GM19397 (cell line): ENCODE data around the gene FBXL7.

Source experiments
- ATAC-seq: cut with Tn5 transposase; IDR thresholded peaks from one replicate; pipeline ENCODE4 v1.9.1; 2021; ENCODE audit warnings: mild to moderate bottlenecking, moderate library complexity; ENCODE audit not compliant: unreplicated experiment

Gene FBXL7

GRCh38 chr5:15499528-15500324, at the start of gene FBXL7:
Gene FBXL7 (plus strand): TSS chr5:15500180.
- no peak for ATAC-seq

- no peak for ATAC-seq
Observed at GRCh38 chr5:15450473-15450872, 49.5 kb upstream of the FBXL7 start.

GRCh38 chr5:15450949-15451348, 49.0 kb upstream of the FBXL7 start:
- ATAC-seq: no peak

- ATAC-seq: no peak
Observed at GRCh38 chr5:15452030-15452429, 48.0 kb upstream of the FBXL7 start.

GRCh38 chr5:15452781-15453180, 47.2 kb upstream of the FBXL7 start:
- no peak for ATAC-seq

- no peak for ATAC-seq
Observed at GRCh38 chr5:15459200-15459599, 40.8 kb upstream of the FBXL7 start.

- ATAC-seq: no peak
Observed at GRCh38 chr5:15463231-15463980, 36.6 kb upstream of the FBXL7 start.

GRCh38 chr5:15472116-15472515, 27.9 kb upstream of the FBXL7 start:
- ATAC-seq: no peak

- no peak for ATAC-seq
Observed at GRCh38 chr5:15474143-15474719, 25.7 kb upstream of the FBXL7 start.

- no peak for ATAC-seq
Observed at GRCh38 chr5:15475367-15475766, 24.6 kb upstream of the FBXL7 start.

GRCh38 chr5:15476977-15477376, 23.0 kb upstream of the FBXL7 start:
- ATAC-seq: no peak

- no peak for ATAC-seq
Observed at GRCh38 chr5:15480436-15480835, 19.5 kb upstream of the FBXL7 start.

GRCh38 chr5:15483351-15484097, 16.5 kb upstream of the FBXL7 start:
- ATAC-seq: no peak

- ATAC-seq: no peak
Observed at GRCh38 chr5:15487228-15487627, 12.8 kb upstream of the FBXL7 start.

GRCh38 chr5:15489571-15490235, 10.3 kb upstream of the FBXL7 start:
- no peak for ATAC-seq

GRCh38 chr5:15492545-15492944, 7.4 kb upstream of the FBXL7 start:
- no peak for ATAC-seq

GRCh38 chr5:15493501-15493900, 6.5 kb upstream of the FBXL7 start:
- ATAC-seq: no peak

GRCh38 chr5:15495026-15495425, 5.0 kb upstream of the FBXL7 start:
- ATAC-seq: no peak

GRCh38 chr5:15496886-15497285, 3.1 kb upstream of the FBXL7 start:
- no peak for ATAC-seq

- no peak for ATAC-seq
Observed at GRCh38 chr5:15500325-15501001, 483 bp downstream of the FBXL7 start.
